K562 (cell line): ENCODE data around the gene PHPT1. TPM values are rescaled to one million over a fixed set of nuclear protein-coding genes. Genes with fewer than 3 reads are reported as not detected.

Source experiments
- CXXC5 ChIP-seq: fragments of 250-450 bp; sonication (Bioruptor Pico); IDR thresholded peaks from 2 replicates; pipeline ENCODE4 v1.8.0; 2022; ENCODE audit warnings: inconsistent platforms, mild to moderate bottlenecking, moderate library complexity
- DACH1 ChIP-seq: fragments of 450-650 bp; IDR thresholded peaks from 2 replicates; pipeline ENCODE4 v1.6.1; 2018; ENCODE audit not compliant: partially characterized antibody
- DEAF1 ChIP-seq: fragments of 450-650 bp; formaldehyde crosslinking; IDR thresholded peaks from 2 replicates; pipeline ENCODE4 v1.4.0; 2020; ENCODE audit warnings: mild to moderate bottlenecking, moderate library complexity
- FOXM1 ChIP-seq, 2 experiments: fragments of 450-650 bp in 1 of 2; sonication (generic) in 1 of 2; formaldehyde crosslinking in 1 of 2; IDR thresholded peaks; 2 replicates each; pipeline versions ENCODE4 v1.6.1 to v1.9.0; 2017 to 2022; ENCODE audit warnings: low read depth in 2 of 2, mild to moderate bottlenecking in 2 of 2, missing genetic modification reagents in 1 of 2, moderate library complexity in 1 of 2
- HDAC8 ChIP-seq: fragments of 450-650 bp; IDR thresholded peaks from 2 replicates; pipeline ENCODE4 v1.6.1; 2016; ENCODE audit warnings: mild to moderate bottlenecking, missing genetic modification characterization, moderate library complexity, missing compliant biosample characterization
- JUNB ChIP-seq: fragments of 450-650 bp; formaldehyde crosslinking; conservative IDR thresholded peaks from 2 replicates; pipeline ENCODE4 v1.4.0; 2020; ENCODE audit warnings: mild to moderate bottlenecking
- MCM5 ChIP-seq: fragments of 450-650 bp; IDR thresholded peaks from 2 replicates; pipeline ENCODE4 v1.6.1; 2016; ENCODE audit warnings: low read depth
- PREB ChIP-seq: sonication (generic); formaldehyde crosslinking; IDR thresholded peaks from 2 replicates; pipeline ENCODE4 v1.8.1; 2023; ENCODE audit warnings: mild to moderate bottlenecking, missing genetic modification reagents
- SRSF7 ChIP-seq: fragments of 200-400 bp; formaldehyde crosslinking; optimal IDR thresholded peaks from 2 replicates; pipeline ENCODE3; 2017; ENCODE audit warnings: mild to moderate bottlenecking, low read depth, low read length
- TCF3 ChIP-seq: sonication (generic); formaldehyde crosslinking; IDR thresholded peaks from 2 replicates; pipeline ENCODE4 v1.4.0; 2020; ENCODE audit warnings: mild to moderate bottlenecking, missing genetic modification reagents
- TFAP4 ChIP-seq: sonication (generic); formaldehyde crosslinking; IDR thresholded peaks from 2 replicates; pipeline ENCODE4 v1.8.0; 2022; ENCODE audit warnings: missing genetic modification reagents, mild to moderate bottlenecking, moderate library complexity, borderline replicate concordance
- polyA plus RNA-seq, 8 experiments: library from polyadenylated mRNA; depleted of rRNA in 4 of 8; stranded (reverse) in 5 of 8; unstranded in 3 of 8; fragments of >200 nt; fragmentation: Nextera tagmentation in 2 of 8; fragmentation: Illumina TruSeq in 1 of 8; extraction: Ambion mirVana in 2 of 8; extraction: Trizol in 1 of 8; gene quantifications; 2 replicates each; pipeline versions ENCODE4 v1.2.1 to v1.2.3, GENCODE V29; 2011 to 2014; ENCODE audit warnings: inconsistent platforms in 1 of 8, missing spikeins in 1 of 8
- total RNA-seq, 7 experiments: library from RNA; depleted of rRNA in 6 of 7; stranded (reverse); fragments of >200 nt in 6 of 7; fragmentation: Illumina TruSeq in 2 of 7; extraction: Trizol in 2 of 7; gene quantifications; 2 replicates each; pipeline versions ENCODE4 v1.2.1 to v1.2.3, GENCODE V29; 2011 to 2021; ENCODE audit warnings: low replicate concordance in 1 of 7
- TF ChIP-seq, protein P1 (sequence below): sonication (generic); formaldehyde crosslinking; IDR thresholded peaks from 2 replicates; pipeline ENCODE4 v1.8.0; 2023; ENCODE audit warnings: missing genetic modification reagents, mild to moderate bottlenecking, borderline replicate concordance
- TF ChIP-seq, protein P2 (sequence below): fragments of 450-650 bp; IDR thresholded peaks from 2 replicates; pipeline ENCODE4 v1.6.1; 2016; ENCODE audit warnings: missing biosample characterization, missing genetic modification characterization

Gene PHPT1
- total and polyA plus RNA-seq, 9 of the 15 experiments (the other 6 are each of a cell fraction or from before 2014, with no cell fraction given) = 20.9 to 166 (median 129) TPM

DNA sequence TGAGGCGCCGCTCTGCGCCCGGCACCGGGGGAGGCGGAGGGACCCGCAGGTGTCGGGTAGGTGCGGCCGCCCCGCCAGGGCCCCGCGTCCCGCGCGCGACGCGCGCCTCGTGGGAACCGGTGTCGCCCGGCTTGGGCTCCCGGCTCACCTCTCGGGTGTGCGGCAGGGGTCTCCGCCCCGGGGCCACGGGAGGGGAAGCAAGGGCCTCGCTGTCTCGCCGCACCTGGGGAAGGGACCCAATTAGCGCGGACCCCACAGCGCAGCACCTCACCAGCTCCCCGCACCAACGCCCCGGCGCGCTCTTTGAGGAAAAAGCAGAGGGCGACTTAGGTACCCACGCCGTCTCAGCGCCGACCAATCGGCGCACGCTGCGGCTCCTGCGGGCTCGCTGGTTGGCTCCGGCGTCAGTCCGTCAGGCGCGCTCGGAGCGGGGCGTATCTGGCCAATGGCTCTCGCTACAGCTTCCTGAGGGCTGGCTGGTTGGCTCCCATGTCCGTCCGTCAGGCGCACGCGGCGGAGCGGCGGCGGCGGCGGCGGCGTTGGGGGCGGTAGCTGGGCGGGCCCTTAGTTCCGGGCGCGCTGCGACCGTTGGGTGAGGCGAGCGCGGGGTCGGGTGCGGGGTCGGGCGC, 36.9 kb downstream of the PHPT1 start, which contains the start of gene TRAF2 (continued):
- TF ChIP-seq, protein P1, sequence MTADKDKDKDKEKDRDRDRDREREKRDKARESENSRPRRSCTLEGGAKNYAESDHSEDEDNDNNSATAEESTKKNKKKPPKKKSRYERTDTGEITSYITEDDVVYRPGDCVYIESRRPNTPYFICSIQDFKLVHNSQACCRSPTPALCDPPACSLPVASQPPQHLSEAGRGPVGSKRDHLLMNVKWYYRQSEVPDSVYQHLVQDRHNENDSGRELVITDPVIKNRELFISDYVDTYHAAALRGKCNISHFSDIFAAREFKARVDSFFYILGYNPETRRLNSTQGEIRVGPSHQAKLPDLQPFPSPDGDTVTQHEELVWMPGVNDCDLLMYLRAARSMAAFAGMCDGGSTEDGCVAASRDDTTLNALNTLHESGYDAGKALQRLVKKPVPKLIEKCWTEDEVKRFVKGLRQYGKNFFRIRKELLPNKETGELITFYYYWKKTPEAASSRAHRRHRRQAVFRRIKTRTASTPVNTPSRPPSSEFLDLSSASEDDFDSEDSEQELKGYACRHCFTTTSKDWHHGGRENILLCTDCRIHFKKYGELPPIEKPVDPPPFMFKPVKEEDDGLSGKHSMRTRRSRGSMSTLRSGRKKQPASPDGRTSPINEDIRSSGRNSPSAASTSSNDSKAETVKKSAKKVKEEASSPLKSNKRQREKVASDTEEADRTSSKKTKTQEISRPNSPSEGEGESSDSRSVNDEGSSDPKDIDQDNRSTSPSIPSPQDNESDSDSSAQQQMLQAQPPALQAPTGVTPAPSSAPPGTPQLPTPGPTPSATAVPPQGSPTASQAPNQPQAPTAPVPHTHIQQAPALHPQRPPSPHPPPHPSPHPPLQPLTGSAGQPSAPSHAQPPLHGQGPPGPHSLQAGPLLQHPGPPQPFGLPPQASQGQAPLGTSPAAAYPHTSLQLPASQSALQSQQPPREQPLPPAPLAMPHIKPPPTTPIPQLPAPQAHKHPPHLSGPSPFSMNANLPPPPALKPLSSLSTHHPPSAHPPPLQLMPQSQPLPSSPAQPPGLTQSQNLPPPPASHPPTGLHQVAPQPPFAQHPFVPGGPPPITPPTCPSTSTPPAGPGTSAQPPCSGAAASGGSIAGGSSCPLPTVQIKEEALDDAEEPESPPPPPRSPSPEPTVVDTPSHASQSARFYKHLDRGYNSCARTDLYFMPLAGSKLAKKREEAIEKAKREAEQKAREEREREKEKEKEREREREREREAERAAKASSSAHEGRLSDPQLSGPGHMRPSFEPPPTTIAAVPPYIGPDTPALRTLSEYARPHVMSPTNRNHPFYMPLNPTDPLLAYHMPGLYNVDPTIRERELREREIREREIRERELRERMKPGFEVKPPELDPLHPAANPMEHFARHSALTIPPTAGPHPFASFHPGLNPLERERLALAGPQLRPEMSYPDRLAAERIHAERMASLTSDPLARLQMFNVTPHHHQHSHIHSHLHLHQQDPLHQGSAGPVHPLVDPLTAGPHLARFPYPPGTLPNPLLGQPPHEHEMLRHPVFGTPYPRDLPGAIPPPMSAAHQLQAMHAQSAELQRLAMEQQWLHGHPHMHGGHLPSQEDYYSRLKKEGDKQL = no peak
- no peak for TF ChIP-seq TCF3
- TF ChIP-seq CXXC5 = peak; percentile 100
- no peak for TF ChIP-seq PREB (CRISPR knock-in tag)
- TF ChIP-seq DEAF1 (CRISPR knock-in tag) = no peak
- TF ChIP-seq HDAC8 = no peak
- TF ChIP-seq JUNB (CRISPR knock-in tag) = no peak
- TF ChIP-seq TFAP4 (CRISPR knock-in tag) = no peak; the same call in 1 of the 2 replicates
- TF ChIP-seq MCM5 = no peak
- TF ChIP-seq, protein P2, sequence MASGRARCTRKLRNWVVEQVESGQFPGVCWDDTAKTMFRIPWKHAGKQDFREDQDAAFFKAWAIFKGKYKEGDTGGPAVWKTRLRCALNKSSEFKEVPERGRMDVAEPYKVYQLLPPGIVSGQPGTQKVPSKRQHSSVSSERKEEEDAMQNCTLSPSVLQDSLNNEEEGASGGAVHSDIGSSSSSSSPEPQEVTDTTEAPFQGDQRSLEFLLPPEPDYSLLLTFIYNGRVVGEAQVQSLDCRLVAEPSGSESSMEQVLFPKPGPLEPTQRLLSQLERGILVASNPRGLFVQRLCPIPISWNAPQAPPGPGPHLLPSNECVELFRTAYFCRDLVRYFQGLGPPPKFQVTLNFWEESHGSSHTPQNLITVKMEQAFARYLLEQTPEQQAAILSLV (tag) = no peak
- no peak for TF ChIP-seq FOXM1 (IDR thresholded peaks at IDR 0.05; ENCODE audit: low read depth)
- no peak for TF ChIP-seq FOXM1 (CRISPR knock-in tag; IDR thresholded peaks at IDR 0.05; ENCODE audit: low read depth)
- TF ChIP-seq SRSF7 = no peak
- TF ChIP-seq DACH1 = no peak
